H1 (cell line): ENCODE data around the gene DRAXIN. TPM values are rescaled to one million over a fixed set of nuclear protein-coding genes. Genes with fewer than 3 reads are reported as not detected.

Experiments used
- CTCF ChIA-PET: fragments of 300-600 bp; sonication (Branson Sonifier 250); formaldehyde crosslinking; loops from one replicate; lab custom pipeline; 2021; ENCODE audit not compliant: partially characterized antibody; lab: Charles Lee
- POLR2A ChIA-PET: fragments of 300-600 bp; sonication (Branson Sonifier 250); formaldehyde crosslinking; loops from one replicate; lab custom pipeline; 2021; ENCODE audit warnings: inconsistent platforms; ENCODE audit not compliant: partially characterized antibody; lab: Charles Lee
- DNase-seq, 2 experiments: peaks; one replicate each; pipeline versions ENCODE4 v3.0.0 to v3.0.0-alpha.2; 2010 to 2022; ENCODE audit warnings: low spot score in 2 of 2, low read depth in 1 of 2, mixed read lengths in 1 of 2
- FAIRE-seq: peaks from 2 replicates; lab custom pipeline; 2011; peaks lifted over from hg19 to GRCh38; lab: Jason Lieb, UNC
- H2AFZ ChIP-seq: 2 replicates; pipeline ENCODE4 v1.8.1; 2012; ENCODE audit warnings: low read length, inconsistent platforms
- H2AK5ac ChIP-seq: 2 replicates; pipeline ENCODE4 v1.6.1; 2013; ENCODE audit warnings: low read depth, low read length
- H2BK120ac ChIP-seq: replicated peaks from 2 replicates; pipeline ENCODE3; 2013; ENCODE audit warnings: low read depth, low read length, inconsistent platforms
- H2BK12ac ChIP-seq: 2 replicates; pipeline ENCODE4 v1.6.1; 2013; ENCODE audit warnings: low read depth, low read length
- H2BK15ac ChIP-seq: 2 replicates; pipeline ENCODE4 v1.6.1; 2013; ENCODE audit warnings: low read length
- H2BK20ac ChIP-seq: 2 replicates; pipeline ENCODE4 v1.6.1; 2013; ENCODE audit warnings: low read length
- H2BK5ac ChIP-seq: 2 replicates; pipeline ENCODE4 v1.6.1; 2013; ENCODE audit warnings: low read depth, low read length
- H3K14ac ChIP-seq: 2 replicates; pipeline ENCODE4 v1.6.1; 2013; ENCODE audit warnings: inconsistent platforms; ENCODE audit not compliant: insufficient read length
- H3K18ac ChIP-seq: 2 replicates; pipeline ENCODE4 v1.6.1; 2013; ENCODE audit warnings: low read length; ENCODE audit errors: extremely low read depth
- H3K23ac ChIP-seq: 2 replicates; pipeline ENCODE4 v1.6.1; 2013; ENCODE audit warnings: inconsistent platforms; ENCODE audit not compliant: insufficient read length
- H3K23me2 ChIP-seq: 2 replicates; pipeline ENCODE4 v1.6.1; 2013; ENCODE audit warnings: low read depth, low read length
- H3K27ac ChIP-seq: 2 replicates; pipeline ENCODE4 v1.6.1; 2011; ENCODE audit warnings: low read depth, low read length, inconsistent platforms
- H3K27me3 ChIP-seq, 4 experiments: replicated peaks in 1 of 4; 1 replicate in 1 of 4; 2 replicates in 3 of 4; pipeline versions ENCODE4 v1.6.1 to v1.8.1; 2011 to 2013; ENCODE audit warnings: low read length in 3 of 4, mild to moderate bottlenecking in 3 of 4, inconsistent platforms in 2 of 4, mixed read lengths in 2 of 4, moderate library complexity in 1 of 4; ENCODE audit not compliant: control insufficient read depth in 3 of 4, insufficient read depth in 3 of 4; ENCODE audit errors: extremely low read depth in 1 of 4
- H3K36me3 ChIP-seq, 4 experiments: 2 replicates each; pipeline versions ENCODE4 v1.6.1 to v1.8.1; 2011 to 2013; ENCODE audit warnings: mild to moderate bottlenecking in 4 of 4, low read length in 3 of 4, moderate library complexity in 2 of 4, control low read depth in 1 of 4, inconsistent platforms in 1 of 4; ENCODE audit not compliant: insufficient read depth in 4 of 4, control insufficient read depth in 2 of 4
- H3K4ac ChIP-seq: replicated peaks from 2 replicates; pipeline ENCODE3; 2013; ENCODE audit warnings: low read length, low read depth, mixed read lengths, inconsistent platforms; ENCODE audit not compliant: insufficient read length
- H3K4me1 ChIP-seq, 4 experiments: replicated peaks in 1 of 4; 1 replicate in 1 of 4; 2 replicates in 3 of 4; pipeline versions ENCODE4 v1.6.1 to v1.8.1; 2011 to 2013; ENCODE audit warnings: low read length in 3 of 4, inconsistent platforms in 2 of 4, mixed read lengths in 1 of 4; ENCODE audit not compliant: insufficient read depth in 4 of 4, control insufficient read depth in 3 of 4
- H3K4me2 ChIP-seq, 2 experiments: 2 replicates each; pipeline versions ENCODE4 v1.6.1 to v1.8.1; 2011 to 2013; ENCODE audit warnings: low read depth in 2 of 2, low read length in 2 of 2, control low read depth in 1 of 2, inconsistent platforms in 1 of 2, mild to moderate bottlenecking in 1 of 2; ENCODE audit not compliant: insufficient read depth in 1 of 2
- H3K4me3 ChIP-seq, 4 experiments: fragments of 200-600, 300-600 bp in 1 of 4; sonication (generic), shearing (Covaris generic), sonication (Bioruptor Twin) in 1 of 4; 2 replicates each; pipeline versions ENCODE4 v1.5.1 to v1.8.1; 2011 to 2016; ENCODE audit warnings: low read length in 4 of 4, low read depth in 3 of 4, control low read depth in 2 of 4, inconsistent platforms in 2 of 4, mild to moderate bottlenecking in 2 of 4, mixed read lengths in 1 of 4, moderate library complexity in 1 of 4; ENCODE audit not compliant: insufficient read depth in 2 of 4; ENCODE audit errors: extremely low read depth in 1 of 4
- H3K56ac ChIP-seq: replicated peaks from 2 replicates; pipeline ENCODE3; 2013; ENCODE audit warnings: low read depth, mild to moderate bottlenecking, mixed read lengths, low read length, inconsistent platforms; ENCODE audit not compliant: insufficient read length
- H3K79me1 ChIP-seq: 2 replicates; pipeline ENCODE4 v1.6.1; 2013; ENCODE audit warnings: low read depth, low read length, control low read depth
- H3K79me2 ChIP-seq, 2 experiments: 2 replicates each; pipeline versions ENCODE4 v1.6.1 to v1.8.1; 2012 to 2013; ENCODE audit warnings: low read length in 2 of 2, mild to moderate bottlenecking in 2 of 2, inconsistent platforms in 1 of 2; ENCODE audit not compliant: insufficient read depth in 2 of 2, control insufficient read depth in 1 of 2
- H3K9ac ChIP-seq, 4 experiments: replicated peaks in 1 of 4; 1 replicate in 1 of 4; 2 replicates in 3 of 4; pipeline versions ENCODE4 v1.6.1 to v1.8.1; 2011 to 2013; ENCODE audit warnings: low read depth in 3 of 4, low read length in 3 of 4, control low read depth in 2 of 4, mild to moderate bottlenecking in 2 of 4, moderate library complexity in 2 of 4, inconsistent platforms in 1 of 4; ENCODE audit errors: extremely low read depth in 1 of 4
- H3K9me3 ChIP-seq, 2 experiments: 2 replicates each; pipeline versions ENCODE4 v1.6.1 to v1.8.1; 2012 to 2013; ENCODE audit warnings: mild to moderate bottlenecking in 2 of 2, moderate library complexity in 2 of 2, control low read depth in 1 of 2, inconsistent platforms in 1 of 2, low read depth in 1 of 2, low read length in 1 of 2, mixed read lengths in 1 of 2; ENCODE audit not compliant: insufficient read depth in 2 of 2
- H4K20me1 ChIP-seq, 2 experiments: replicated peaks in 1 of 2; 2 replicates each; pipeline versions ENCODE3 to v1.8.1; 2011 to 2013; ENCODE audit warnings: inconsistent platforms in 2 of 2, low read length in 2 of 2, mild to moderate bottlenecking in 1 of 2; ENCODE audit not compliant: insufficient read depth in 2 of 2, control insufficient read depth in 1 of 2
- H4K5ac ChIP-seq: 2 replicates; pipeline ENCODE4 v1.6.1; 2013; ENCODE audit warnings: low read length, low read depth, mixed read lengths, inconsistent platforms; ENCODE audit not compliant: insufficient read length
- H4K8ac ChIP-seq: 2 replicates; pipeline ENCODE4 v1.8.0; 2013; ENCODE audit warnings: mild to moderate bottlenecking, moderate library complexity, low read length, inconsistent platforms; ENCODE audit not compliant: insufficient read depth; ENCODE audit errors: extremely low read depth
- H4K91ac ChIP-seq: replicated peaks from 2 replicates; pipeline ENCODE3; 2013; ENCODE audit warnings: low read length, mixed read lengths, inconsistent platforms; ENCODE audit not compliant: insufficient read length
- CREB1 ChIP-seq: IDR thresholded peaks from 2 replicates; pipeline ENCODE4 v1.6.1; 2012; ENCODE audit warnings: inconsistent platforms
- EGR1 ChIP-seq: IDR thresholded peaks from 2 replicates; pipeline ENCODE4 v1.6.1; 2011; ENCODE audit warnings: low read depth, low read length, borderline replicate concordance
- EZH2 ChIP-seq: fragments of 200-600 bp; sonication (generic); IDR thresholded peaks from 2 replicates; pipeline ENCODE4 v1.7.1; 2012; ENCODE audit warnings: low read depth, mild to moderate bottlenecking, moderate library complexity, low read length, inconsistent platforms; ENCODE audit not compliant: severe bottlenecking
- HDAC6 ChIP-seq: IDR thresholded peaks from one replicate; pipeline ENCODE4 v1.7.1; 2012; ENCODE audit warnings: low read depth, mild to moderate bottlenecking, inconsistent platforms, low read length, moderate library complexity
- KDM1A ChIP-seq: fragments of 200-600, 300-600 bp; sonication (generic); IDR thresholded peaks from 2 replicates; pipeline ENCODE4 v1.7.1; 2016; ENCODE audit warnings: mild to moderate bottlenecking, low read length, borderline replicate concordance
- PHF8 ChIP-seq: fragments of 200-600 bp; sonication (generic); conservative IDR thresholded peaks from 2 replicates; pipeline ENCODE4 v1.7.1; 2012; ENCODE audit warnings: low read depth, mild to moderate bottlenecking, inconsistent platforms, low read length, moderate library complexity
- RAD21 ChIP-seq, 2 experiments: IDR thresholded peaks in 1 of 2; conservative IDR thresholded peaks in 1 of 2; 2 replicates each; pipeline ENCODE4 v1.6.1; 2011; ENCODE audit warnings: low read depth in 2 of 2, low read length in 2 of 2, improper control_type of control experiment in 1 of 2, inconsistent platforms in 1 of 2, mild to moderate bottlenecking in 1 of 2, moderate library complexity in 1 of 2
- SP1 ChIP-seq: IDR thresholded peaks from 2 replicates; pipeline ENCODE4 v1.6.1; 2011; ENCODE audit warnings: low read depth, low read length
- SP4 ChIP-seq: IDR thresholded peaks from 2 replicates; pipeline ENCODE4 v1.6.1; 2012; ENCODE audit warnings: low read length, inconsistent platforms
- TBP ChIP-seq: IDR thresholded peaks from 2 replicates; pipeline ENCODE4 v1.6.1; 2011; ENCODE audit warnings: low read depth, low read length, improper control_type of control experiment
- TCF12 ChIP-seq: IDR thresholded peaks from 2 replicates; pipeline ENCODE4 v1.6.1; 2011; ENCODE audit warnings: low read depth, mild to moderate bottlenecking, low read length
- YY1 ChIP-seq: IDR thresholded peaks from 2 replicates; pipeline ENCODE4 v1.6.1; 2011; ENCODE audit warnings: low read depth, mild to moderate bottlenecking, low read length
- ZNF274 ChIP-seq: IDR thresholded peaks from 2 replicates; pipeline ENCODE4 v1.7.0; 2012; ENCODE audit warnings: low read length, borderline replicate concordance; ENCODE audit errors: extremely low read depth
- WGBS, 2 experiments: shearing (Covaris generic) in 1 of 2; methylation state at CpG; one replicate each; pipeline versions ENCODE4 v1.1.6 to v1.1.7; 2013 to 2015; ENCODE audit warnings: low lambda C conversion rate in 2 of 2, mixed read lengths in 2 of 2, inconsistent platforms in 1 of 2, low coverage in 1 of 2, missing lambda C conversion rate in 1 of 2; ENCODE audit not compliant: insufficient replicate concordance in 2 of 2, insufficient coverage in 1 of 2, insufficient read length in 1 of 2; ENCODE audit errors: extremely low coverage in 1 of 2, missing lambda C conversion rate in 1 of 2; 5-methylcytosine and 5-hydroxymethylcytosine counted together
- polyA plus RNA-seq, 7 experiments: library from polyadenylated mRNA; depleted of rRNA in 3 of 7; stranded (reverse) in 5 of 7; unstranded in 2 of 7; fragments of >200 nt in 5 of 7; fragments of 200-250 nt in 2 of 7; gene quantifications; 1 replicate in 5 of 7; 2 replicates in 1 of 7; 4 replicates in 1 of 7; pipeline versions ENCODE4 v1.2.1 to v1.2.3, GENCODE V29; 2011 to 2013; ENCODE audit warnings: missing spikeins in 2 of 7, mixed read lengths in 2 of 7
- total RNA-seq: library from RNA; stranded (reverse); fragmentation: NEBNext Ultra II Directional; extraction: Animal tissue kit (Norgen Biotek cat#: 25700); gene quantifications from 2 replicates; pipeline ENCODE4 v1.2.1, GENCODE V29; 2021
- TF ChIP-seq, protein P1 (sequence below): IDR thresholded peaks from 2 replicates; pipeline ENCODE4 v1.6.1; 2012; ENCODE audit warnings: inconsistent platforms

Gene DRAXIN
- total and polyA plus RNA-seq, 2 of the 8 experiments (the other 6 are each of a cell fraction or from before 2014, with no cell fraction given), result 4.6 to 17.6 TPM

DNA sequence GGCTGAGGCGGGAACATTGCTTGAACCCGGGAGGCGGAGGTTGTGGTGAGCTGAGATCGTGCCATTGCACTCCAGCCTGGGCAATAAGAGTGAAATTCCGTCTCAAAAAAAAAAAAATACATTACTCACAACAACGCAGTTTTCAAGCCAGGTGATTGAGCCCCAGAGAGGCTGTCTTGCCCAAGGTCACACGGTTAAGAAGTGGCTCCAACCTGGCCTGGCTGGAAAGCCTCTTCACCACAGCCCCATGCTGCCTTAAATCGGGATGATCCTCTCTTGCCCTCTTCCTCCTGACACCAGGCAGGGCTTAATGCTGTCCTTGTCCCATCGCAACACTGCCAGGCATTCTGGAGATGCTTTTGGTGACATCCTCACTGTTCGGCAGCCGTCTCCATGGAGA is 21.6 kb downstream of the DRAXIN start:
- TF ChIP-seq CREB1 (no peak), RAD21 (IDR thresholded peaks at IDR 0.05 in 1 of 2, conservative IDR thresholded peaks at IDR 0.05 in 1 of 2; ENCODE audit: low read depth in 2 of 2, low read length in 2 of 2) (no peak), KDM1A (no peak), YY1 (no peak), TCF12 (no peak), SP1 (no peak), EZH2 (no peak), TBP (no peak), EGR1 (no peak), HDAC6 (no peak), SP4 (no peak), ZNF274 (no peak), PHF8 (no peak)
- TF ChIP-seq, protein P1, sequence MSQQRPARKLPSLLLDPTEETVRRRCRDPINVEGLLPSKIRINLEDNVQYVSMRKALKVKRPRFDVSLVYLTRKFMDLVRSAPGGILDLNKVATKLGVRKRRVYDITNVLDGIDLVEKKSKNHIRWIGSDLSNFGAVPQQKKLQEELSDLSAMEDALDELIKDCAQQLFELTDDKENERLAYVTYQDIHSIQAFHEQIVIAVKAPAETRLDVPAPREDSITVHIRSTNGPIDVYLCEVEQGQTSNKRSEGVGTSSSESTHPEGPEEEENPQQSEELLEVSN, result no peak
- H3K79me2 ChIP-seq, result no peaks in the 10 kb centered on the region
- no peak overlapping the region for H2BK12ac ChIP-seq
- ChIA-PET POLR2A (interaction anchor here (0.6 to 14.6 kb wide), 3 partner anchors 24 to 191 kb away, joined by 3 to 329 read pairs (median 6); partner anchors contain the start of genes DRAXIN and MAD2L2), CTCF (interaction anchor here (1.0 to 11.1 kb wide), 4 partner anchors 34 to 50 kb away, joined by 3 to 104 read pairs (median 4); partner anchors contain the start of gene FBXO6)
- H3K27ac ChIP-seq, result no peak overlapping the region
- no peak overlapping the region for H2BK5ac ChIP-seq
- no peak for FAIRE-seq
- H3K4ac ChIP-seq, result no peak overlapping the region
- no peak overlapping the region for H2AK5ac ChIP-seq
- H4K8ac ChIP-seq, result no peak overlapping the region
- no peak overlapping the region for H3K9ac ChIP-seq
- no peak for DNase-seq
- no peak overlapping the region for H3K23ac ChIP-seq
- H3K27me3 ChIP-seq, result no peaks in the 10 kb centered on the region
- H2BK15ac ChIP-seq, result no peak overlapping the region
- H3K4me1 ChIP-seq, result 0 out of 7 replicates have a peak, but pooled peaks cover 0 to 3% (median 0%) of the 10 kb centered on the region in 4 experiments
- no peaks in the 10 kb centered on the region for H3K9me3 ChIP-seq
- no peak overlapping the region for H3K18ac ChIP-seq
- H3K56ac ChIP-seq, result no peak overlapping the region
- H4K20me1 ChIP-seq, result no peaks in the 10 kb centered on the region
- H3K4me3 ChIP-seq, result no peak overlapping the region
- no peak overlapping the region for H2AFZ ChIP-seq
- WGBS, 2 experiments, result 93% methylated on average over 11 of the region's 11 CpGs; no CpG with 5 or more reads in 1 of the 2 experiments
- H3K23me2 ChIP-seq, result no peaks in the 10 kb centered on the region
- no peaks in the 10 kb centered on the region for H3K79me1 ChIP-seq
- no peak overlapping the region for H4K91ac ChIP-seq
- H3K36me3 ChIP-seq, result peaks cover 0 to 4% (median 2%) of the 10 kb centered on the region in 4 experiments; a peak in 5 of 8 replicates
- no peak overlapping the region for H3K4me2 ChIP-seq
- no peak overlapping the region for H2BK120ac ChIP-seq
- H2BK20ac ChIP-seq, result no peak overlapping the region
- no peak overlapping the region for H4K5ac ChIP-seq
- H3K14ac ChIP-seq, result no peak overlapping the region
